Effector memory CD8-positive, alpha-beta T cell (primary cell): ENCODE results near the gene GBE1.

Experiments used
- ATAC-seq: fragments of 150-1000 bp; cut with Tn5 transposase; replicated peaks from 2 replicates; pipeline ENCODE4 v1.10.0; 2021; ENCODE audit warnings: mild to moderate bottlenecking, moderate library complexity
- DNase-seq, 3 experiments: peaks; one replicate each; pipeline ENCODE4 v3.0.0; 2021
- H3K27ac Mint-ChIP-seq, 2 donors: one replicate each; pipeline ENCODE4 v1.8.0; 2022; ENCODE audit warnings: mild to moderate bottlenecking in 2 of 2, mixed read lengths in 2 of 2, moderate library complexity in 2 of 2
- H3K27me3 Mint-ChIP-seq, 2 donors: one replicate each; pipeline ENCODE4 v1.8.0; 2022; ENCODE audit warnings: mixed read lengths in 2 of 2
- H3K36me3 Mint-ChIP-seq: one replicate; pipeline ENCODE4 v1.8.0; 2022; ENCODE audit warnings: mild to moderate bottlenecking, moderate library complexity, mixed read lengths; ENCODE audit not compliant: insufficient read depth
- H3K4me1 Mint-ChIP-seq, 2 donors: one replicate each; pipeline ENCODE4 v1.8.0; 2022; ENCODE audit warnings: low read depth in 2 of 2, mixed read lengths in 2 of 2
- H3K4me3 Mint-ChIP-seq, 2 donors: one replicate each; pipeline ENCODE4 v1.8.0; 2022; ENCODE audit warnings: mild to moderate bottlenecking in 2 of 2, mixed read lengths in 2 of 2, moderate library complexity in 2 of 2
- H3K9me3 Mint-ChIP-seq, 2 donors: one replicate each; pipeline ENCODE4 v1.8.0; 2022; ENCODE audit warnings: mixed read lengths in 2 of 2

The GBE1 gene

DNA sequence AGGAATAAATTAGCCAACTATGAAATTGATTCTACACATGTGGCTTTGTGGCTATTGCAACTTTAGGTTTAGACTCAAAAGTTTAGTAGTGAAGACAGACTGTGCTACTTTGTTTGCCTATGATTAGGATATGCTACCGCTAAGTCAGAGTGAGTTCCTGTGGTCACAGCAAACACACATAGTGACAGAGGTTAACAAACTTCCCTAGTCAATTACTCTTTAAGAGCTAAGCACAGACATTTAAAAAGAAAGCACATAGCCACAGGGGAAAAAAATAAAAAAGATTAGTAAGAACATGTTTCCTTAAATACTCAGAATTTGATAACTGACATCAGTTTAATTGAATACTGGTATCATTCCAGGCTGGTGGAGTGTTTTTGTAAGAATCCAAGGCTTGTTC, 207.1 kb downstream of the GBE1 start:
- DNase-seq (no peak), ATAC-seq (no peak)
- H3K27ac Mint-ChIP-seq = no peak overlapping the region
- no peak overlapping the region for H3K4me3 Mint-ChIP-seq
- H3K4me1 Mint-ChIP-seq = no peaks in the 10 kb centered on the region
- no peaks in the 10 kb centered on the region for H3K36me3 Mint-ChIP-seq
- peaks cover 0 to 4% of the 10 kb centered on the region in 2 donors for H3K9me3 Mint-ChIP-seq
- no peaks in the 10 kb centered on the region for H3K27me3 Mint-ChIP-seq

DNA sequence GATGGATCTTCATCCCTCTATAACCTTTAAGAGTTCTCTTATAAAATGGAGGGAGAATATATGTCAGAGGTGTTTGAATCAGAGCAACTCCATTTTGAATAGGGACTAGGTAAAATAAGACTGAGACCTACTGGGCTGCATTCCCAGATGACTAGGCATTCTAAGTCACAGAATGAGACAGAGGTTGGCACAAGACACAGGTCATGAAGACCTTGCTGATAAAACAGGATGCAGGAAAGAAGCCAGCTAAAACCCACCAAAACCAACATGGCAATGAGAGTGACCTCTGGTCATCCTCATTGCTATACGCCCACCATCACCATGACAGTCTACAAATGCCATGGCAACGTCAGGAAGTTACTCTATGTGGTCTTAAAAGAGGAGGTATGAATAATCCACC, 211.0 kb downstream of the GBE1 start:
- no peaks in the 10 kb centered on the region for H3K27me3 Mint-ChIP-seq
- peaks cover 0 to 8% of the 10 kb centered on the region in 2 donors for H3K9me3 Mint-ChIP-seq
- ATAC-seq = no peak
- H3K4me3 Mint-ChIP-seq = no peak overlapping the region
- no peaks in the 10 kb centered on the region for H3K36me3 Mint-ChIP-seq
- H3K27ac Mint-ChIP-seq = no peak overlapping the region
- H3K4me1 Mint-ChIP-seq = no peaks in the 10 kb centered on the region
- no peak for DNase-seq

DNA sequence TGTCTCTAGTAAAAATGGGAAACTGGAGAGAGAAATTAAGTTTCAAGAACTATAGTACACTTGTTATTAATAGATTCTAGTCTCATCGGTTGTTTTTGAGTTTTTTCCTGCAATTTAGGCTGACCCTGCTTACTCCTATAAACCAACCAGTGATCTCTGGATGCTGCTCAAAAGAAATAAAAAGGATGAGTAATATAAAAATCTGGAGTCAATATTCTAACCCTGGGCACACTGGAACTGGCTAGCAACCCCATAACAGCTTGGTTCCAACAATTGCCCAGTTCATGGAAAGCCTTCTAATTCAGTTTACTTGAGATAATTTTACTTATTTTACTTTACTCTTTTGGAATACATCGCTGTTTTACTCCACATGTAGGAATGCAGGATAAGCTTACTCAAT, 211.6 kb downstream of the GBE1 start:
- no peaks in the 10 kb centered on the region for H3K4me1 Mint-ChIP-seq
- peaks cover 0 to 8% of the 10 kb centered on the region in 2 donors for H3K9me3 Mint-ChIP-seq
- ATAC-seq (no peak), DNase-seq (no peak)
- H3K27me3 Mint-ChIP-seq = no peaks in the 10 kb centered on the region
- no peak overlapping the region for H3K27ac Mint-ChIP-seq
- H3K36me3 Mint-ChIP-seq = no peaks in the 10 kb centered on the region
- H3K4me3 Mint-ChIP-seq = no peak overlapping the region

DNA sequence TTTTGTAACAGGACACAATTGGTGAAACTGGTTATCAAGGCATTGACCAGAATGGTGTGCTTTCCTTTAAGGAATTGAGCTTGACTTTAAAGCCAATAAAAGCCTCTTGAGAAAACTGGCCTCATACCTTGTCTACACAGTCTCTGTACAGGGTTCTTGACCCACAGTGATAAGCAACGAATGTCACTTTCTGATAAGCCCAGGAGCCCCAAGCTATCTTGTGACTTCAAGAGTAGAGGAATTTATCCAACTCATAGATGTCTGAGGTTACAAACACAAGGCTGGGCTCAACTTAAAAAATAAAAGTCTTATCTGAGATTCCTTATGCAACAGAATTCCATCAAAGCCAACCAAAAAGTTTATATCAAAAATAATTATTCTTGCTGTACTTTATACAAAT, 212.1 kb downstream of the GBE1 start:
- DNase-seq = no peak
- H3K9me3 Mint-ChIP-seq = peaks cover 0 to 8% of the 10 kb centered on the region in 2 donors
- no peaks in the 10 kb centered on the region for H3K36me3 Mint-ChIP-seq
- H3K27ac Mint-ChIP-seq = no peak overlapping the region
- ATAC-seq = no peak
- H3K27me3 Mint-ChIP-seq = no peaks in the 10 kb centered on the region
- H3K4me1 Mint-ChIP-seq = no peaks in the 10 kb centered on the region
- H3K4me3 Mint-ChIP-seq = no peak overlapping the region

DNA sequence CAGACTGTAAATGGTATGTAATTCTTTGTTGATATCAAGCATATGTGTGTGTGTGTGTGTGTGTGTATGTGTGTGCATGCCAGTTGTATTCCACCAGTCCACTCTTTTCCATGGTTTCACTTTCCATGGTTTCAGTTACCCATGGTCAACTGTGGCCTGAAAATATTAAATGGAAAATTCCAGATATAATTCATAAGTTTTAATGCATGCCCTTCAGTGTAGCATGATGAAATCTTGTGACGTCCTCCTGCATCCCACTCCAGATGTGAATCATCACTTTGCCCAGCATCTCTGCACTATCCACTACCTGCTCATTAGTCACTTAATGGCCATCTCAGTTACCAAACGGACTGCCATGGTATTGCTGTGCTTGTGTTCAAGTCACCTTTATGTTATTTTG, 215.9 kb downstream of the GBE1 start:
- ATAC-seq = no peak
- Mint-ChIP-seq H3K27ac (no peak overlapping the region), H3K4me3 (no peak overlapping the region), H3K4me1 (no peaks in the 10 kb centered on the region), H3K27me3 (no peaks in the 10 kb centered on the region), H3K9me3 (peaks cover 0 to 3% of the 10 kb centered on the region in 2 donors), H3K36me3 (no peaks in the 10 kb centered on the region)
- no peak for DNase-seq

DNA sequence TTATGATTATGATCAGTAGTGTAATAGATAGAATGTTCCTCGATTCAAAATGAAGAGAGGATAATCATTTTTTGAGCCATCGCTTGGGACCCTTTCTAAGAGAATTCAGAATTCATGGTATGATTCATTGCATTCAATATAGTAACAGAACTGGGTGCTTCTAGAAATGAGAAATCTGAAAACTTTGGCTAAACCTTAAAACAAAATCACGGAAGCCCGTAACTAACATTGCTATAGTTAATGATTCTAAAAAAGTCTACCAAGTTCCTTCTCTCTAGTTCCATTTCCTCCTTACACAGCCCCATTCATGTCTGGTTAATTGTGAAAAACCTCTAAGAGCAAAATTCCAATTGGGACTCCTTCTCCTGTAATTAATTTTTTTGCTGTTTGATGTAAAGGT, 217.1 kb downstream of the GBE1 start:
- Mint-ChIP-seq H3K4me3 (no peak overlapping the region), H3K9me3 (peaks cover 0 to 3% of the 10 kb centered on the region in 2 donors), H3K27me3 (no peaks in the 10 kb centered on the region), H3K27ac (no peak overlapping the region), H3K36me3 (no peaks in the 10 kb centered on the region), H3K4me1 (no peaks in the 10 kb centered on the region)
- DNase-seq = no peak
- ATAC-seq = no peak

DNA sequence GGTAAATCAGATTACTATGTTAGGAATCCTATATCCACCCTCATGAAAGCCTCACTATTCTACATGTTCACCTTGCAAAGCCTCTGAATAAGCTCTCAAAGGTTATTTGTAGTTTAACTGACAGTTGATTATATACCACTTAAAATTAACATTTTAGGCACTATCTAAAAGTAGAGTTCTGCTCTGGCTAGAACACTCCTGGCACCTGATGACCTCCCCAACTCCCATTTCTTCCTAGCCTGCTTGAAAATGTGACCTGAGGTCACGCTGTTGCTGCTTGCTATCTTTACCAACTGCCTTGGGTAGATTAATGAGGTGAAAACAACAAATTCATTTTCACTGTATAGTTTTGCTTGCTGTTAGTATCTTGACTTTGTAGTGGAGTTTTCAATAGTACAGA, 220.7 kb downstream of the GBE1 start:
- no peak for DNase-seq
- H3K27me3 Mint-ChIP-seq = no peaks in the 10 kb centered on the region
- no peak overlapping the region for H3K4me3 Mint-ChIP-seq
- no peak overlapping the region for H3K27ac Mint-ChIP-seq
- H3K36me3 Mint-ChIP-seq = no peaks in the 10 kb centered on the region
- no peaks in the 10 kb centered on the region for H3K9me3 Mint-ChIP-seq
- H3K4me1 Mint-ChIP-seq = no peaks in the 10 kb centered on the region
- no peak for ATAC-seq

DNA sequence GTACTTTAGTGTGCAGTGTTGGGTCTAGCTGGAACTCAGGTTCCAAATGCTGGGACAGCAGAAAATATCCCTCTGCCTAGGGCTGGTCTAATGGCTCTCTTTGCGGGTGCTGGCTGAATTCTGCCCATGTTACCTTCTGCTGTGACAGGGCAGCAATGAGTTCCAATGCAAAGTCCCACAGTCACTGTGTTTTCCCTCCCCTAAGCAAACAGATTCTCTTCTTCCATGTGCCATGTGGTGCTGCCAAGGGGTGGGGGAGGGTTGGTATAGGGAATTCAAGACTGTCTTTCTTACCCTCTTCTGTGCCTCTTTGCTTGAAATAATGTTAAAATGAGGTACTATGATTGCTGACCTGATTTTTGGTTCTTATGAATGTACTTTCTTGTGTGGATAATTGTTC, 229.6 kb downstream of the GBE1 start:
- Mint-ChIP-seq H3K4me1 (peaks cover 0 to 4% of the 10 kb centered on the region in 2 donors), H3K27me3 (no peaks in the 10 kb centered on the region), H3K27ac (no peak overlapping the region), H3K9me3 (peaks cover 10 to 37% of the 10 kb centered on the region in 2 donors), H3K4me3 (no peak overlapping the region), H3K36me3 (no peaks in the 10 kb centered on the region)
- no peak for ATAC-seq
- DNase-seq = no peak

DNA sequence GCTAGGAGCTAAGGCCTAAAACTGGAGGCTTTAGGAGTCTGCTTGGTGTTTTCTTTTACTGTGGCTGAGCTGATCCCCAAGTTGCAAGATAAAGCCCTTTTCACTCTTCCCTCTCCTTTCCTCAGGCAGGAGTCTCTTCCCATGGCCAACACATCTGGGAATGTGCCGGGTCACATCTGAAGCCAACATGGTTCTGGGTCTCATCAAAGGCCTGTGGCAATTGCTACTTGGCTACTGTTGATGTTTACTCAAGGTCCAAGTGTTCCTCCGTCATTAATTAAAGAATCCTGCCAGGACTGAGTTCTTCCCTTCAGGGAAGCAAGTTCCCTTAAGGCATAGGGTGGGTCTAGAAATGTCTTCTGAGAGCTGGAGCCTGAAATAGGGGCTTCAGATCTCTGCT, 230.2 kb downstream of the GBE1 start:
- no peaks in the 10 kb centered on the region for H3K36me3 Mint-ChIP-seq
- H3K27me3 Mint-ChIP-seq = no peaks in the 10 kb centered on the region
- no peak overlapping the region for H3K27ac Mint-ChIP-seq
- H3K4me3 Mint-ChIP-seq = no peak overlapping the region
- ATAC-seq (no peak), DNase-seq (no peak)
- H3K9me3 Mint-ChIP-seq = peaks cover 10 to 37% of the 10 kb centered on the region in 2 donors
- peaks cover 0 to 4% of the 10 kb centered on the region in 2 donors for H3K4me1 Mint-ChIP-seq

DNA sequence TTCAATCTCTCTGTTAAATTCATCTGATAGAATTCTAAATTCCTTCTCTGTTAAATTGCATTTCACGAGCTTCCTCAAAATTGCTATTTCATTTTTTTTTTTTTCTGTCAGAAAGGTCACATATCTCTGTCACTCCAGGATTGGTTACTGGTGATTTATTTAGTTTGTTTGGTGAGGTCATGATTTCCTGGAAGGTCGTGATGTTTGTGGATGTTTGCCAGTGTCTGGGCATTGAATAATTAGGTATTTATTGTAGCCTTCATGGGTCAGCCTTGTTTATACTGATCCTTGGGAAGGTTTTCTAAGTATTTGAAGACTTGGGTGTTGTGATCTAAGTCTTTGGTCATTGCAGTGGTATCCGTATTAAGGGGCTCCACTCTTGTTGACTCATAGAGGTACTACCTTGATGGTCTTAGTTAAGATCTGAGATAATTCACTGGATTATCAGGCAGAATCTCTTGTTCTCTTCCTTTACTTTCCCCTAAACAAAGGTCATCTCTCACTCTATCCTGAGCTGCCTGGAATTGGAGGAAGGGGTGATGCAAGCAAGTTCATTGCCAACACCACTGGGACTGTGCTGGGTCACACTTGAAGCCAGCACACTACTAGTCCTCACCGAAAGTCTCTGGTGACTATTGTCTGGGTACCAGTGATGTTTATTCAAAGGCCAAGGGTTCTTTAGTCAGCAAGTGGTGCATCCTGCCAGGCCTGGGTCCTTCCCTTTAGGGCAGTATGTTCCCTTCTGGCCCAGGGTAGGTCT, 231.1 kb downstream of the GBE1 start:
- no peak overlapping the region for H3K4me3 Mint-ChIP-seq
- no peak for DNase-seq
- peaks cover 0 to 4% of the 10 kb centered on the region in 2 donors for H3K4me1 Mint-ChIP-seq
- no peak for ATAC-seq
- H3K36me3 Mint-ChIP-seq = no peaks in the 10 kb centered on the region
- peaks cover 14 to 37% of the 10 kb centered on the region in 2 donors for H3K9me3 Mint-ChIP-seq
- no peak overlapping the region for H3K27ac Mint-ChIP-seq
- no peaks in the 10 kb centered on the region for H3K27me3 Mint-ChIP-seq

DNA sequence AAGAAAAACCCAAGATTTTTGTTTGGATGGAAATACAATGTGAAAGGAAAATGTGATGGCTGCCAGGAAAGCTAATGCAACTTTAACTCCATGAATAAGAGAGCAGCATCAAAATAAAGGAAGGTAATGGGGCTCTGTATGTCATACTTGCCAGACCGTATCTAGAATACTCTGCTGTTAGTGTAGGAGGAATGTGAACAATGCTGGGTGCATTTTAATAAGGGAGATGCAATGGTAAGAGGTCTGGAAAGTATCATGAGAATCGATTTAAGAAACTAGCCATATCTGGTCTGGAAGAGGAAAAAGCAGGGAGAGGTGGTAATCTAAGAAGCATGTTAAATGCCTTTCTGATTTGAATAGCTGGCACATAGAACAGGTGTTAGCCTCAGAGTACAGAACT, 239.6 kb downstream of the GBE1 start:
- DNase-seq = no peak
- ATAC-seq = no peak
- Mint-ChIP-seq H3K4me1 (no peaks in the 10 kb centered on the region), H3K27me3 (no peaks in the 10 kb centered on the region), H3K9me3 (peaks cover 0 to 3% of the 10 kb centered on the region in 2 donors), H3K36me3 (no peaks in the 10 kb centered on the region), H3K27ac (no peak overlapping the region), H3K4me3 (no peak overlapping the region)

DNA sequence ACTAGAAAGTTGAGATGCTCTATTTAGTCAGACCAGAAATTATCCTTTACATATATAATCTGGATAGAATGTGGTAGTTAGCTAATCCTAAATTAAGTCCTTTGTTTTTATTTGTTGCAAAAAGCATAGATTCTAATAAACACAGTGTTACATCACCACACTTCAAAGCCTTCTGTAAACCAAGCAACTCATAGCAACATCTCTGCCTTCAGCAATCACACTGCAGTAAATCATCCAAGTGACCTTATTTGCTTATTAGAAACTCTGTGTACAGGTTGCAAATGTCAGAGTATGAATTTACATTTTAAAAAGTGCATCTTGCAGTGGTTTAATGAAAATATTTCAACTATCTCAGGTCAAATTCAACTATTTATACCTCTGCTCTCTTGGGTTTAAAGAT, 242.5 kb downstream of the GBE1 start:
- Mint-ChIP-seq H3K27me3 (no peaks in the 10 kb centered on the region), H3K27ac (no peak overlapping the region), H3K4me3 (no peak overlapping the region), H3K4me1 (no peaks in the 10 kb centered on the region), H3K9me3 (no peaks in the 10 kb centered on the region), H3K36me3 (no peaks in the 10 kb centered on the region)
- DNase-seq (no peak), ATAC-seq (no peak)

DNA sequence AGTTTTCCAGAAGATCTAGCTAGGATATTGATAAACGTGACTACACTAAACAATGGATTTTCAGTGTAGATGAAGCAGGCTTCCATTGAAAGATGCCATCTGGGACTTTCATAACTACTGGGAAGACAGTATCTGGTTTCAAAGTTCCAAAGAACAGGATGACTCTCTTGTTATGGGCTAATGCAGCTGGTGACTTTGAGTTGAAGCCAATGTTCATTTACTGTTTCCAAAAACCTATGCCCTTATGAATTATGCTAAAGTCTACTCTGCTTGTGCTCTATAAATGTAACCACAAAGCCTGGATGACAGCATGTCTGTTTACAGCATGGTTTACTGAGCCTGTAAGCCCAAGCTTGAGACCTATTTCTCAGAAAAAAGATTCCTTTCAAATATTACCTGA, 245.4 kb downstream of the GBE1 start:
- H3K9me3 Mint-ChIP-seq = no peaks in the 10 kb centered on the region
- no peaks in the 10 kb centered on the region for H3K36me3 Mint-ChIP-seq
- ATAC-seq (no peak), DNase-seq (no peak)
- no peak overlapping the region for H3K27ac Mint-ChIP-seq
- H3K27me3 Mint-ChIP-seq = no peaks in the 10 kb centered on the region
- no peak overlapping the region for H3K4me3 Mint-ChIP-seq
- H3K4me1 Mint-ChIP-seq = no peaks in the 10 kb centered on the region

DNA sequence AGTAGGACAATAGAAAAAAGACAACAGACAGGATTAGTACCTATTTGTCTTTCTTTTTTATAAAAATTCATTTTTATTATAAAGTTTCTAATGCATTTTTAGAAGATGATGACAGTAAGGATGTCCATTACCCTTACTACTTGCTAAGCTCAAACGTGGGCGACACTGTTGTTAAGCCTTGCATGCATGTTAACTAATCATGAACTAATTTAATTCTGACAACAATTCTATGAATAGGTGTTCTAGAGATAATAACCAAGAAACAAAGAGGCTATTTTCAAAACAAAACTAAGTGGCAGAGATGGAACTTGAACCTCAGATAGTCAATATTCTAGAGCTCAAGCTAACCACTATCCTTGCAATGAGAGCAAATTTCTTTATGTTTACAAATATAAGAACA, 247.9 kb downstream of the GBE1 start:
- no peak for ATAC-seq
- DNase-seq = no peak
- H3K4me3 Mint-ChIP-seq = no peak overlapping the region
- no peaks in the 10 kb centered on the region for H3K4me1 Mint-ChIP-seq
- H3K36me3 Mint-ChIP-seq = no peaks in the 10 kb centered on the region
- no peaks in the 10 kb centered on the region for H3K27me3 Mint-ChIP-seq
- H3K27ac Mint-ChIP-seq = no peak overlapping the region
- no peaks in the 10 kb centered on the region for H3K9me3 Mint-ChIP-seq

DNA sequence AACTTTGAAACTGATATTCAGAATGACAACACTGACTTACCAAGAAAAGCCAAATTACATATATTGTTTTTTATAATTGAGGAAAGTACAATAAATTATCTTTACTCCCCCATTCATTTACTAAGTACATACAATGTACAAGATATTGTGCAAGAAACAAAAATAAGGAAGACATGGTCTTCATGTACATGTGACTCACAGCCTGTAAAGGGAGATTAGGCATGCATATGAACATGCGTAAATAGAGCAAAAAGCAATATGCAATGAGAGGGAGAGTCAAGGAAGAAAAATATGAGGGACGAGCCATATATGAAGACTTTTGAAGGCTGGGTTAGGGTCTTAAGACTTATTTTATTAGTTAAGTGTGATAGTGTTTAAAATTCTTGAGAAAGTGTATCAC, 258.4 kb downstream of the GBE1 start:
- Mint-ChIP-seq H3K4me1 (no peaks in the 10 kb centered on the region), H3K4me3 (no peak overlapping the region), H3K36me3 (no peaks in the 10 kb centered on the region), H3K9me3 (no peaks in the 10 kb centered on the region), H3K27me3 (no peaks in the 10 kb centered on the region), H3K27ac (no peak overlapping the region)
- ATAC-seq (no peak), DNase-seq (no peak)
